ENCODE measurements around the gene ABCA2.

The ABCA2 gene

GRCh38 chr9:136963341-136963740 is 64.7 kb downstream of the ABCA2 start:
- no peak for DNase-seq

- no peak for DNase-seq
Observed at GRCh38 chr9:136962701-136963248, 65.3 kb downstream of the ABCA2 start.

- no peak for DNase-seq
Observed at GRCh38 chr9:136962163-136962562, 65.9 kb downstream of the ABCA2 start.

- DNase-seq, result no peak
Observed at GRCh38 chr9:136961279-136962065, 66.6 kb downstream of the ABCA2 start.

GRCh38 chr9:136960938-136961275 is 67.1 kb downstream of the ABCA2 start:
- DNase-seq, result no peak

GRCh38 chr9:136960212-136960937 is 67.7 kb downstream of the ABCA2 start:
- no peak for DNase-seq

GRCh38 chr9:136958898-136959850 is 68.9 kb downstream of the ABCA2 start:
- DNase-seq, result no peak

GRCh38 chr9:136958473-136958872 is 69.6 kb downstream of the ABCA2 start:
- no peak for DNase-seq

GRCh38 chr9:136957901-136958300 is 70.1 kb downstream of the ABCA2 start:
- DNase-seq, result no peak

- DNase-seq, result no peak
Observed at GRCh38 chr9:136957461-136957860, 70.6 kb downstream of the ABCA2 start.

All from NCI-H1092 treated with DMSO at 0.1 percent for 48 hours (cell line).